ENCODE results near the gene ACOT7.

DNA sequence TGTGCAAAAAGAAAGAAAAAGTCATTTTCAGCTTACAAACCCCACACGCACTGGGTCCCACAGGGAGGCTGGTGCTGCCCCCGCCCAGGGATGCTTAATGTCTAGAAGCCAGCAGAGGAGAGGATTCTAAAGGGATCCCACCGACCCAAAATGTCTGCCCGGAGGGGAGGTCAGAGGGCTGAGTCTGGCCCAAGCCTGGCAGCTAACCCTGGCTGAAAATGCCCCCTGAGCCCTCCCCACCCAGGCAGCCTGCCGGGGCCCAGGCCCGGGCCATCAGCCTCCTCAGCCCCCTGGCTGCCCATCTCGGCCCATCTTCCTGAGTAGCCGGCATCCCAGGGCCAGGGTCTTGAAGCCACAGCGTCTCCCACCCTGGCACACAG lies 33.5 kb downstream of the ACOT7 start:
- TF ChIP-seq FOXP2 (optimal IDR thresholded peaks at IDR 0.05; ENCODE audit: control extremely low read depth, extremely low read length, insufficient read depth), result no peak
- no peak for TF ChIP-seq EZH2 (IDR thresholded peaks at IDR 0.05)
- no peak for TF ChIP-seq POLR2AphosphoS5 (IDR thresholded peaks at IDR 0.05; ENCODE audit: borderline replicate concordance, low read depth, low read length)
